ENCODE data around the gene ESF1.
A peak's percentile ranks its signal among the peaks of the same experiment; 100 is the strongest.

The ESF1 gene

DNA sequence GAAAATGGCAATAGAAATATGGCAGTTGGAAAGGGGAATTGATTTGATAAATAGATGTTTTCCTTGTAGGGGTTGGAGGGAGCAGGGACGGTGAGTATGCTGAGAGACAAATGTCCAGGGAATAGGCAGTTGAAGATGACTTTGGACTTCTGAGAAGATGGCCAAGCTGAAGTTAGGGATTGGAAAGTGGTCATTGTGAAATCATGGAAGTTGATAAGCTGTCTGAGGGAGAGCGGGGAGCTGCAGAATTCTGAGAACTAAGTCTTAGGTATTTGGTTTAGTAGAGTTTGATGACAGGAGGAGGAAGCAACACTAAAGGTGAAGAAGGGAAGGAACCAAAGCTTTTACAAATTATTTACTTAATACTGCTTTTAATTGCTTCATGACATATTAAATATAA lies 15.3 kb upstream of the ESF1 start:
- no peaks in the 10 kb centered on the region for H3K9me3 Mint-ChIP-seq
- no peaks in the 10 kb centered on the region for H3K4me1 Mint-ChIP-seq (ENCODE audit: low read depth)
- H3K4me3 Mint-ChIP-seq = no peak overlapping the region
- no peaks in the 10 kb centered on the region for H3K27me3 Mint-ChIP-seq (ENCODE audit: low read depth)
- no peak overlapping the region for H3K27ac Mint-ChIP-seq
- peaks cover 38% of the 10 kb centered on the region for H3K36me3 Mint-ChIP-seq (ENCODE audit: low read depth)

DNA sequence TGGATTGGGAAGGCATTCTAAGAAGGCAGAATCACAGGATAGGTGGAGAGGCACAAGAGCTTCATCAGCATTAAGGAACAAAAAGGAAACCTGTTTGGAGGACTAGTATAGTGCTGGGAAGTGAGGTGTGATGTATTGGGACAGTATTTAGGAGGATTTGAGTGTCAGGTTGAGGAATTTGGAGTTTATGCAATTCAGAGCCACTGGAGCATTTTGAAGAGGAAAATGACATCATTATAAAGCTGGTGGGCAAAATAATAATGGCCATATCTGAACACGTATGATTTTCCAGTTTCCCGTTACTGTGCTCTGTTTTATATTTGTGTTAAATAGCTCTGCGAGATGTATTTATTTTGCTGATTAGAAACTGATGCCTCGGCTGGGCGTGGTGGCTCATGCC lies 14.3 kb upstream of the ESF1 start:
- Mint-ChIP-seq H3K9me3 (no peaks in the 10 kb centered on the region), H3K4me3 (no peak overlapping the region), H3K36me3 (ENCODE audit: low read depth) (peaks cover 37% of the 10 kb centered on the region), H3K27ac (no peak overlapping the region), H3K4me1 (ENCODE audit: low read depth) (no peaks in the 10 kb centered on the region), H3K27me3 (ENCODE audit: low read depth) (no peaks in the 10 kb centered on the region)

- peaks cover 39% of the 10 kb centered on the region for H3K36me3 Mint-ChIP-seq (ENCODE audit: low read depth)
- no peaks in the 10 kb centered on the region for H3K27me3 Mint-ChIP-seq (ENCODE audit: low read depth)
- H3K4me1 Mint-ChIP-seq (ENCODE audit: low read depth) = peaks cover 3% of the 10 kb centered on the region
- H3K4me3 Mint-ChIP-seq = no peak overlapping the region
- H3K27ac Mint-ChIP-seq = no peak overlapping the region
- H3K9me3 Mint-ChIP-seq = no peaks in the 10 kb centered on the region
Measured at GRCh38 chr20:13794667-13795066, 9.9 kb upstream of the ESF1 start.

DNA sequence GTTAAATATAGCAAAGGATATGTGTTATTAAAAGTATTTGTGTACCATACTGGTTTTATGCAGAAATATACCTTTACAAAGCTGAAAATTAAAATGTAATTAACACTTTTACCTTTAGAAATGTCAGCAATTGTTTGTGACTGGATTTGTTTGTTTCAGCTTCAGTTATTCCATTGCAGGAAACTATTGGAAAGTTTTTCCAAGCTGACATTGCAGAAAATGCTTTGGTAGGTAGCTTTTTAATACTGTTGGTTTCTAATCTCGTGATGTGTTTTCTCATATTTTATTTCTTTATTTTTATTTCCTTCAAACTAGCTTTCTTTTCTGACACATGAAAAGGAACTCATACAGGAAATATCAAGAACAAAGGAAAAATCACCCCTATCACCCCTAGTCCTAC lies 8.3 kb upstream of the ESF1 start:
- H3K27me3 Mint-ChIP-seq (ENCODE audit: low read depth) = no peaks in the 10 kb centered on the region
- peaks cover 3% of the 10 kb centered on the region for H3K4me1 Mint-ChIP-seq (ENCODE audit: low read depth)
- H3K9me3 Mint-ChIP-seq = no peaks in the 10 kb centered on the region
- H3K36me3 Mint-ChIP-seq (ENCODE audit: low read depth) = peaks cover 32% of the 10 kb centered on the region
- H3K27ac Mint-ChIP-seq = no peak overlapping the region
- no peak overlapping the region for H3K4me3 Mint-ChIP-seq

- H3K27ac Mint-ChIP-seq = no peak overlapping the region
Measured at GRCh38 chr20:13791540-13792459, 7.1 kb upstream of the ESF1 start.

GRCh38 chr20:13790708-13791107 lies 6.0 kb upstream of the ESF1 start:
- no peaks in the 10 kb centered on the region for H3K27me3 Mint-ChIP-seq (ENCODE audit: low read depth)
- peaks cover 20% of the 10 kb centered on the region for H3K4me1 Mint-ChIP-seq (ENCODE audit: low read depth)
- H3K27ac Mint-ChIP-seq = no peak overlapping the region
- H3K36me3 Mint-ChIP-seq (ENCODE audit: low read depth) = peaks cover 29% of the 10 kb centered on the region
- no peaks in the 10 kb centered on the region for H3K9me3 Mint-ChIP-seq
- H3K4me3 Mint-ChIP-seq = no peak overlapping the region

More at GRCh38 chr20:13791540-13792459, 7.1 kb upstream of the ESF1 start:
- Mint-ChIP-seq H3K36me3 (ENCODE audit: low read depth) (peaks cover 32% of the 10 kb centered on the region), H3K27me3 (ENCODE audit: low read depth) (no peaks in the 10 kb centered on the region), H3K9me3 (no peaks in the 10 kb centered on the region), H3K4me1 (ENCODE audit: low read depth) (peaks cover 9% of the 10 kb centered on the region), H3K4me3 (no peak overlapping the region)

DNA sequence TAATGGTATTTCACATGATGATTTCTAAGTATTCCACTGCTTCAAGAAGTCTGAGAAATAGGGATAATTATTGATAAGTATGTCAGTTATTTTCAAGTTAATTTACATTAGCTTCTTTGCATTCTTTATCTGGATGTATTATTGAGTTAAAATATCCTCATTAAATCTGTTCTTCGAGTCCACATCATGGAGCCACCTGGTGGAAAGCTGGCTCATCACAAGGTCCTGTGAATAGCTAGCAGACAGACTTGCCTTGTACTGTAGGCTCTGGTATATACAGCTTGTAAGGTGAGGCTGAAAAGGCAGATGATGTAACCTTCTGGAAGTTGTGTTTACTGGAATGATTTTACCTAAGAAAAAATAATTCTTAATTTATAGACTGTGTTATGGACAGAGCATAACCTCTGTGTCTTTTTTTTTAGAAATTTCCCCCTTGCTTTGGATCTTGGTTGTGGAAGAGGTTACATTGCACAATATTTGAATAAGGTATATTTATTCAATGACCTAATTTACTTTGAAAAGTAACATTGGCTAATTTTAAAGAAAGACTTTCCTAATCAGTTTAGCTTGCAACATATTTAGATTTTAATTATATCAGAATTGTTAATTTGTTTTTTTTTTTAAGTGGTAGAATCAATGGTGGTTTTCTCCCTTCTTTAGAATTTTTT lies 3.6 kb upstream of the ESF1 start:
- no peak overlapping the region for H3K27ac Mint-ChIP-seq
- peaks cover 27% of the 10 kb centered on the region for H3K4me1 Mint-ChIP-seq (ENCODE audit: low read depth)
- no peaks in the 10 kb centered on the region for H3K9me3 Mint-ChIP-seq
- no peaks in the 10 kb centered on the region for H3K27me3 Mint-ChIP-seq (ENCODE audit: low read depth)
- no peak overlapping the region for H3K4me3 Mint-ChIP-seq
- H3K36me3 Mint-ChIP-seq (ENCODE audit: low read depth) = peaks cover 31% of the 10 kb centered on the region

DNA sequence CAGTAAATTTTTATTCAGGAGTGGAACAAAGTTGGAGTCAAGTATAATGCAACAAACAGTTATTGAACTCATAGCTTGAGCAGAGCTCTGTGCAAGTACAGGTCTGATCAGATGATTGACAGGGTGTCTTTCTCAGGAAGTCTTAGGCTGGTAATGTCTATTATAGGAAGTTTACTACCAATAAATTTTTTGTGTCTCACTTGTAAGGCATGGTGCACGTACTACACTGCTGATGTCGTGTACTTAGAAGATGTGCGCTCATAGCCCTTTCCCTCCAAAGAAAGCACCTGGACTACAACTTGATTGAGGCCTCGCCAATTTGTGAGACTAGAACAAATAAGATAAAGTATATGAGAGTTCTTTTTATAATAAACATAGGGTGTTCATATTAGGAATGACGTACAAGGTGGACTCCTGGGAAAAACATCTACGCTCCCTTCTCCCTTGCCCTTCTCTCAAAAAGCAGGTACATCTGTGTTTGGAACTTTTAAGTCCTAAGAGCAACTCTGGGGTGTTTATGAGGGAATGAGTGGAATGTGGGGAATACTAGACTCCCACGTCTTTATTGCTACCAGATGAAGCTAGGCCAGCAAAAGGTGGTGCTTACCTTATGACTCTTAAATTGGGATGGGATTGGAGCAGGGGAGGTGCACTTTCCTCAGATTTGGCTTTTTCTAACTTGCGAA lies 1.6 kb upstream of the ESF1 start:
- Mint-ChIP-seq H3K27me3 (ENCODE audit: low read depth) (no peaks in the 10 kb centered on the region), H3K4me1 (ENCODE audit: low read depth) (peaks cover 33% of the 10 kb centered on the region), H3K4me3 (peak overlapping the region; percentile 99), H3K27ac (peak overlapping the region; percentile 73), H3K9me3 (no peaks in the 10 kb centered on the region), H3K36me3 (ENCODE audit: low read depth) (peaks cover 34% of the 10 kb centered on the region)

- Mint-ChIP-seq H3K4me1 (ENCODE audit: low read depth) (peaks cover 39% of the 10 kb centered on the region), H3K4me3 (peak overlapping the region; percentile 99), H3K27me3 (ENCODE audit: low read depth) (no peaks in the 10 kb centered on the region), H3K9me3 (no peaks in the 10 kb centered on the region), H3K27ac (peak overlapping the region; percentile 97), H3K36me3 (ENCODE audit: low read depth) (peaks cover 25% of the 10 kb centered on the region)
Measured at GRCh38 chr20:13784271-13784892, 337 bp downstream of the ESF1 start.

DNA sequence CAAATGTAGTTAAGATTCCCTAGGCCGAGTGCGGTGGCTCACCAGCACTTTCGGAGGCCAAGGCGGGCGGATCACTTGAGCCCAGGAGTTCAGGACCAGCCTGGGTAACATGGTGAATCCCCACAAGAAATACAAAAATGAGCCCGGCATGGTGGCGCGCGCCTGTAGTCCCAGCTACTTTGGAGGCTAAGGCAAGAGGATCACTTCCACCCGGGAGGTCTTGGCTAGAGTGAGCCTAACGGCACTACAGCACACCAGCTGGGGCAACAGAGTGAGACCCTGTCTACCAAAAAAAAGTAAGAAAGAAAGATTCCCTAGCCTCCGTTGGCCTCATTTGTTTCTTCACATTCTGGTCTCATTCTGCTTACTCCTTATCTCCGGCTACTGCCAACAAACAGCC lies 1.2 kb downstream of the ESF1 start:
- no peak overlapping the region for H3K27ac Mint-ChIP-seq
- H3K27me3 Mint-ChIP-seq (ENCODE audit: low read depth) = no peaks in the 10 kb centered on the region
- peak overlapping the region; percentile 99 for H3K4me3 Mint-ChIP-seq
- H3K4me1 Mint-ChIP-seq (ENCODE audit: low read depth) = peaks cover 41% of the 10 kb centered on the region
- H3K36me3 Mint-ChIP-seq (ENCODE audit: low read depth) = peaks cover 25% of the 10 kb centered on the region
- no peaks in the 10 kb centered on the region for H3K9me3 Mint-ChIP-seq

DNA sequence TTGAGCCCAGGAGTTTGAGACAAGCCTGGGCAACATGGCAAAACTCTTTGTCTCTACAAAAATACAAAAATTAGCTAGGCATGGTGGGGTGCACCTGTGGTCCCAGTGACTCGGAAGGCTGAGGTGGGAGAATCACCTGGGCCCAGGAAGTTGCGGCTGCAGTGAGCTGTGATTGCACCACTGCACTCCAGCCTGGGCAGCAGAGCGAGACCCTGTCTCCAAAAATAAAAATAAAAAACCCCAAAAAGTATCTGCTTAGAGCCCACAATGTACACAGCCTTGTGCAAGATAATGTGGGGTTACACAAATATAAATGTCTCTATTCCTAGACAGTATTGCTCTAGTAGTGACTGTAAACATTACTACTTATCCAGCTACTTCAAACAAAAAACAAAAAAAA lies 5.9 kb downstream of the ESF1 start:
- no peak overlapping the region for H3K27ac Mint-ChIP-seq
- peaks cover 29% of the 10 kb centered on the region for H3K4me1 Mint-ChIP-seq (ENCODE audit: low read depth)
- no peaks in the 10 kb centered on the region for H3K27me3 Mint-ChIP-seq (ENCODE audit: low read depth)
- H3K9me3 Mint-ChIP-seq = no peaks in the 10 kb centered on the region
- no peak overlapping the region for H3K4me3 Mint-ChIP-seq
- H3K36me3 Mint-ChIP-seq (ENCODE audit: low read depth) = peaks cover 38% of the 10 kb centered on the region

GRCh38 chr20:13777171-13777601 lies 7.5 kb downstream of the ESF1 start:
- Mint-ChIP-seq H3K36me3 (ENCODE audit: low read depth) (peaks cover 41% of the 10 kb centered on the region), H3K27ac (no peak overlapping the region), H3K9me3 (no peaks in the 10 kb centered on the region), H3K27me3 (ENCODE audit: low read depth) (no peaks in the 10 kb centered on the region), H3K4me3 (peak overlapping the region; percentile 16), H3K4me1 (ENCODE audit: low read depth) (peaks cover 27% of the 10 kb centered on the region)

DNA sequence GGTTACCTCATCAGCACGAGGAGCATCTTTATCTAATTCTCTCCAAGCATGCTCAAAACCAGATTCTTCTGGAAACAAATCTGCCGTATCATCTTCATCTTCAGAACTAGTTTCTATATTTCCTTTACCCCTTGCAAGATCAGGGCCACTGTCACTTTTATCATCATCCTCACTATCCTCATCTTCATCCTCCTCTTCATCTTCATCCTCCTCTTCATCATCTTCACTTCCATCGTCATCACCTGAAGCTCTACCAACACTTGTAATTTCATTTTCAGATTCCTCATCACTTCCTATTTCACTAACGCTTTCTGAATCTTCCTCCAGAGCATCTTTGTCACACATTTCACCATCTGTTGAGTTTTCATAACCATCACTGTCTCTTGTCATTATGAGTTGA lies 8.9 kb downstream of the ESF1 start:
- no peak overlapping the region for H3K4me3 Mint-ChIP-seq
- peaks cover 42% of the 10 kb centered on the region for H3K36me3 Mint-ChIP-seq (ENCODE audit: low read depth)
- peaks cover 23% of the 10 kb centered on the region for H3K4me1 Mint-ChIP-seq (ENCODE audit: low read depth)
- H3K27me3 Mint-ChIP-seq (ENCODE audit: low read depth) = no peaks in the 10 kb centered on the region
- no peaks in the 10 kb centered on the region for H3K9me3 Mint-ChIP-seq
- no peak overlapping the region for H3K27ac Mint-ChIP-seq

- no peak overlapping the region for H3K27ac Mint-ChIP-seq
Measured at GRCh38 chr20:13772529-13772928, 12.2 kb downstream of the ESF1 start.

More at GRCh38 chr20:13772529-13772928, 12.2 kb downstream of the ESF1 start:
- Mint-ChIP-seq H3K36me3 (ENCODE audit: low read depth) (peaks cover 45% of the 10 kb centered on the region), H3K9me3 (no peaks in the 10 kb centered on the region), H3K27me3 (ENCODE audit: low read depth) (no peaks in the 10 kb centered on the region), H3K4me3 (no peak overlapping the region), H3K4me1 (ENCODE audit: low read depth) (peaks cover 11% of the 10 kb centered on the region)

All from T-helper 1 cell treated with Interleukin-12 subunit alpha and Interleukin-12 subunit beta and Interleukin-4 antibody, amounts not matched to agents 30 μg/mL and 1 μg/mL, for 36 hours (primary cell).